Mucosa of rectum (tissue), 2 donors: Measurements from ENCODE around the gene TKTL2.

Source experiments
- H3K27ac ChIP-seq, 2 donors: one replicate each; pipeline ENCODE4 v1.7.0; 2013; ENCODE audit warnings: inconsistent platforms in 2 of 2, low read depth in 2 of 2, low read length in 2 of 2
- H3K27me3 ChIP-seq, 2 donors: one replicate each; pipeline ENCODE4 v1.7.0; 2013; ENCODE audit warnings: low read length in 2 of 2; ENCODE audit not compliant: control insufficient read depth in 2 of 2, insufficient read depth in 2 of 2
- H3K36me3 ChIP-seq, 2 donors: one replicate each; pipeline ENCODE4 v1.7.0; 2013; ENCODE audit warnings: low read length in 2 of 2; ENCODE audit not compliant: control insufficient read depth in 2 of 2, insufficient read depth in 2 of 2
- H3K4me1 ChIP-seq, 2 donors: one replicate each; pipeline ENCODE4 v1.7.0; 2013; ENCODE audit warnings: low read length in 2 of 2, mild to moderate bottlenecking in 1 of 2; ENCODE audit not compliant: control insufficient read depth in 2 of 2, insufficient read depth in 2 of 2
- H3K4me3 ChIP-seq, 2 donors: one replicate each; pipeline ENCODE4 v1.7.0; 2013; ENCODE audit warnings: low read length in 2 of 2
- H3K9ac ChIP-seq, 2 donors: one replicate each; pipeline ENCODE4 v1.7.0; 2013; ENCODE audit warnings: low read length in 2 of 2, low read depth in 1 of 2, mild to moderate bottlenecking in 1 of 2
- H3K9me3 ChIP-seq, 2 donors: one replicate each; pipeline ENCODE4 v1.7.0; 2013; ENCODE audit warnings: low read length in 2 of 2; ENCODE audit not compliant: control insufficient read depth in 2 of 2
- donor health status: healthy.
- donor health status: Normal muscosa, but diverticular disease.

Gene TKTL2

DNA sequence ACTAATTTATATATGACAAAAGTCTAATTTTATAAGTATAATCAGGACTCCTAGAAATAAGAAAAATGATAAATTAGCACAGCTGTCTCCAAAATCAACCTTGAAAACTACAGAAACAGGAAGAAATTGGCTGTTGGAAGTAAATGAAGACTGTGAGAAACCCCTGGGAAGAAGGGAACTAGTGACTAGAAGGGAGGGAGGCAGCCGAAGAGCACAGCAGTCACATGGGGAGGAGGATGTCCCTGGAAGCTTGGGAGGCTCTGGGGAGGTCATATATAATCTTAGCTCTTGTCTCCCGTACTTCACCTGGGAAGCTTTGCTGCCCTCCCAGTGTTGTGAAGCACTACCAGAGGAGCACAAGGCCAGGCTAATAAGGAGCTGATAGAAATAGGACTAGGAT is 12.0 kb upstream of the TKTL2 start:
- H3K36me3 ChIP-seq = no peaks in the 10 kb centered on the region
- no peak overlapping the region for H3K4me3 ChIP-seq
- no peaks in the 10 kb centered on the region for H3K27me3 ChIP-seq
- no peaks in the 10 kb centered on the region for H3K9me3 ChIP-seq
- H3K27ac ChIP-seq = no peak overlapping the region
- peaks cover 0 to 6% of the 10 kb centered on the region in 2 donors for H3K4me1 ChIP-seq
- no peak overlapping the region for H3K9ac ChIP-seq

DNA sequence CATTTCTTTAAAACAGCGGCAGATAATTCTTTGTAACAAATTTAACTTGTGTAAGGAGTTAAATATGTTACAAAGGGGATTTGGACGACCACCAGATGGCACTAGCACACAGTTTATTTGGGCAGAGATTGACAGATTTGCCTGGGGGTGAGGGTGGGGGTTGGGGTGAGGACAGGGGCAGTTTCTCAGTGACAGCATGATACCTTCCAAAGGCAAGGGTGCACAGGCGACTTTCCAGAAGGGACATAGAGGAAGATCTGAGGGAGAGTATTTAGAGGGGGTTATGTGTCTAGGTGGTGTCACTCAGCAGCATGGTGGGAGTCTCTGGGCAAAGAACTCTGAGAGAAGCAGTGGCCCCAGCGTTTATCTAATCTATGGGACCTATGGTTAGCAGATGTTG is 11.4 kb upstream of the TKTL2 start:
- Histone ChIP-seq H3K4me3 (no peak overlapping the region), H3K9me3 (no peaks in the 10 kb centered on the region), H3K9ac (no peak overlapping the region), H3K4me1 (peaks cover 0 to 6% of the 10 kb centered on the region in 2 donors), H3K27me3 (no peaks in the 10 kb centered on the region), H3K27ac (no peak overlapping the region), H3K36me3 (no peaks in the 10 kb centered on the region)

DNA sequence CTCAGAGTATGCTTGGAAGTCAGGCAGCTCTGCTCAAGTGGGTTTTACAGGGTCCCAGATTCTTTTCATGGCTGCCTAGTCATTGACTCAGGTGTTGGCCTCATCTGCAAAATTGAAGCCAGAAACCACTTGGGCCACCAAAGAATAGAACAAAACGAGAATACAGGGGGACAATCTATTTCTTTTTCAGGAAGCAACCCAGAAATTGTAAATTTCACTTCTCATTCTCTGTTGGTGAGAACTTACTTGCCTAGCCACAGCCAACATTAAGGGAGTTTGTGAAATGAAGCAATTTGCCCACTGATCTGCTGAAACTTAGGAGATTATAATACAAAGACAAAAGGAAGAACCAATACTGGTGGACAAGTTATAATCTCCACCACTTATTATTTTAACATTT is 8.6 kb upstream of the TKTL2 start:
- H3K4me3 ChIP-seq = no peak overlapping the region
- no peak overlapping the region for H3K27ac ChIP-seq
- H3K36me3 ChIP-seq = no peaks in the 10 kb centered on the region
- no peak overlapping the region for H3K9ac ChIP-seq
- peaks cover 0 to 6% of the 10 kb centered on the region in 2 donors for H3K4me1 ChIP-seq
- H3K9me3 ChIP-seq = no peaks in the 10 kb centered on the region
- no peaks in the 10 kb centered on the region for H3K27me3 ChIP-seq

DNA sequence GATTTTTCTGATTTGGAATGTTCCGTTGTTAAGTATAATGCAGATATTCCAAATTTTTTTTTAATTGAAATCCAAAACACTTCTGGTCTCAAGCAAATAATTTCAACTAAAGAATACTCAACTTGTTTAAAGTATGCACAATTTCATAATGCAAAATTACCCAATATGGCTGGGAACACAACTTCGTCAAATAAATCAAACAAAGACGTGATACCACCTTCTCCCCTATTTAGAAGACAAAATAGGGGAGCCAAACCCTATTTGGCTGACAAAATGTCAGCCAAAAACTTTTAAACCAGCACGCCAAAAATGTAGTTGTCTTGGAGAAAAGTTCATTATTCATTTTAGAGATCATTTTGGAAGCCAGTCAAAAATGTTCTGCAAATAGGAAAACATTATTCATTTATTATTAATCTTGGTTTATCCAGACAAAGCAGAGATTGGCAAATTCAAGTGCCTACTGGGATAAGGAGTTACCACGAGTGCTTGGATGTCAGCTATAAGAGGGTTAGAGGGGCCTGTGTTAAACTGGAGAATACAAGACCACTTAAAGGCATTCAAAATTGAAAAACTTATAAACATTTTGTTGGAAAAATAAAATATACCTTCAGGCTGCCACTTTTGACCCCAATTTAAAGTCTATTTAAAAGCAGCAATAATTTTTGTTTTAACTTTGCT is 3.3 kb upstream of the TKTL2 start:
- H3K4me1 ChIP-seq = peaks cover 0 to 2% of the 10 kb centered on the region in 2 donors
- H3K27ac ChIP-seq = no peak overlapping the region
- no peaks in the 10 kb centered on the region for H3K27me3 ChIP-seq
- no peaks in the 10 kb centered on the region for H3K36me3 ChIP-seq
- no peak overlapping the region for H3K4me3 ChIP-seq
- no peak overlapping the region for H3K9ac ChIP-seq
- no peaks in the 10 kb centered on the region for H3K9me3 ChIP-seq

DNA sequence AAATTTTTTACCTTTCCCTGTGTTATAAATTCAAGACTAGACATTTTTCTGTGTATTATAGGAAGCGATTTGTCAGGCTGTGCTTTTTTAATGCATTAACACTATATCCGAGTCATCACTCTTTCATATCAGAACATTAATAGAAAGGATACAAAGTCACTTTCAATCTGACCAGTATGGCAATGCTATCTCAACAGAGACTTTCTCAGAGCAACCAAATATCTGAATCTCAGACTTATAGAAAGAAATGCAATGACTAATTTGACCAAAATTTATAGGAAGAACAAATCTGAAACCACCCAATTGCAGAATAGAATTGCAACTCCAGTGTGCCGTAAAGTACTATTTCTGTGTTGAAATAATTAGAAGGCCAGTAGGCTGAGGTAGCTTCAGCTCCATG is 473 bp upstream of the TKTL2 start:
- no peaks in the 10 kb centered on the region for H3K36me3 ChIP-seq
- H3K9me3 ChIP-seq = no peaks in the 10 kb centered on the region
- H3K4me1 ChIP-seq = no peaks in the 10 kb centered on the region
- H3K9ac ChIP-seq = no peak overlapping the region
- no peaks in the 10 kb centered on the region for H3K27me3 ChIP-seq
- no peak overlapping the region for H3K27ac ChIP-seq
- H3K4me3 ChIP-seq = no peak overlapping the region

DNA sequence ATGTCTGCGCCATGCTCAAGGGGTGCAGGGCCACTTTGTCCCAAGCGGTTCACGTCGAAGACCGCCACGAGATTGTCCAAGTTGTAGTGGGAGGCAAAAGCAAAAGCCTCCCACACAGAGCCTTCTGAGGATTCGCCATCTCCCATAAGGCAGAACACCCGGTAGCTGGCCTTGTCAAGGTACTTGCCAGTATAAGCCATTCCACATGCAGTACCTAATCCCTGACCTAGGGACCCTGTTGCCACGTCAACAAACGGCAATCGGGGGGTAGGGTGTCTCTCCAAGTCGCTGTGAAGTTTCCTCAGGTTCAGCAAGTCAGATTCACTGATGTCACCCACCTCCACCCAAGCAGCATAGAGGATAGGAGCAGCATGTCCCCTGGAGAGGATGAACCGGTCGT is 424 bp downstream of the TKTL2 start:
- Histone ChIP-seq H3K4me3 (no peak overlapping the region), H3K36me3 (no peaks in the 10 kb centered on the region), H3K9me3 (no peaks in the 10 kb centered on the region), H3K27me3 (no peaks in the 10 kb centered on the region), H3K9ac (no peak overlapping the region), H3K4me1 (no peaks in the 10 kb centered on the region), H3K27ac (no peak overlapping the region)

DNA sequence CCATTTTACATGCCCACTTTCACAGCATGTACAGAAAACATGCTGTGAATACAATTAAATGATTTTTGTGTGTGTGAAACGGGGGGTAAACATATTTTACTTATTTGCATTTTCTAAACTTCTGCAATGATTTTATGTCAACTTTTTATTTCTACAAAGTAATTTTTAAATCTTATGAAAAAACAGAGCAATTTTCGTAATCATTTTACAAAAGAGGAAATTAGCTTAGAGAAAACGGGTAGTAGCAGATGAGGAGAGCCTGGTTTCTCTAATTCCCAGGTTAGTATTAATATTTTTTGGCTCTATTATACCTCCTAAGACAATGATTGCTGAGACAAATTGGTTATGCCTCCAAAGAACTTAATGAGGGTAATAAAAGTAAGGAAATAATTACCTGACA is 3.2 kb downstream of the TKTL2 start:
- no peaks in the 10 kb centered on the region for H3K36me3 ChIP-seq
- H3K9me3 ChIP-seq = no peaks in the 10 kb centered on the region
- H3K4me3 ChIP-seq = no peak overlapping the region
- H3K9ac ChIP-seq = no peak overlapping the region
- H3K27ac ChIP-seq = no peak overlapping the region
- H3K4me1 ChIP-seq = no peaks in the 10 kb centered on the region
- no peaks in the 10 kb centered on the region for H3K27me3 ChIP-seq

DNA sequence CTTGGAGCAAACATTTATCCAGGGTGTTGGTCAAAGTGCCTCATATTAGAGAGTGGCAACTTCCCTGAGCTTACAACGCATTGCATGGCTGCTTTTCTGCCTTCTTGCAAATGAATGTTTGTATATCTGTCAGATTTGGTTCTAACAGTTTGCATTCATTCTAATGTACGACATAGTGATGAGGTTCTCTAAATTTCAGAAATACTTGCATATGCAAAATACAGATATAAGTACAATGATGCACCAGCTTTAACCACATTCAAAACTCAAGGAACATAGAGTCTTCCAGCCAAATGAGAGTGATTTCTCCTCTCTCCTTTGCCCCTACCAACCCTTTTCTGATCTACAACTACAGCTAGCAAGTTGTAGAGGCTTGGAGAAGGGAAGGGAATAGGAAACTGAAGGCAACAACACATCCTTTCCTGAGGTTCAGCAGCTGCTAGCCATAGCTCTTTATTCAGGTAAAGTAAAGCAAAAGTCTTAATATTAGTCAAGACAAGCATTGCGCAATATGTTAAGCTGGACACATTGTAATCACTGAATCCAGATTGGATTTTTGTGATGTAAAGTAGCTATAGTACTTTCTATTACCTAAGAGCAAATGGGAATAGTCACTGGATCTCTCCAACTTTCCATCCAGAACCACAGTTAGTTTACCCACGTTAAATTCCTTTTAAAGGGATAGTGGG is 6.3 kb downstream of the TKTL2 start:
- no peaks in the 10 kb centered on the region for H3K27me3 ChIP-seq
- H3K9me3 ChIP-seq = no peaks in the 10 kb centered on the region
- H3K9ac ChIP-seq = no peak overlapping the region
- no peaks in the 10 kb centered on the region for H3K4me1 ChIP-seq
- H3K27ac ChIP-seq = no peak overlapping the region
- H3K36me3 ChIP-seq = no peaks in the 10 kb centered on the region
- H3K4me3 ChIP-seq = no peak overlapping the region

DNA sequence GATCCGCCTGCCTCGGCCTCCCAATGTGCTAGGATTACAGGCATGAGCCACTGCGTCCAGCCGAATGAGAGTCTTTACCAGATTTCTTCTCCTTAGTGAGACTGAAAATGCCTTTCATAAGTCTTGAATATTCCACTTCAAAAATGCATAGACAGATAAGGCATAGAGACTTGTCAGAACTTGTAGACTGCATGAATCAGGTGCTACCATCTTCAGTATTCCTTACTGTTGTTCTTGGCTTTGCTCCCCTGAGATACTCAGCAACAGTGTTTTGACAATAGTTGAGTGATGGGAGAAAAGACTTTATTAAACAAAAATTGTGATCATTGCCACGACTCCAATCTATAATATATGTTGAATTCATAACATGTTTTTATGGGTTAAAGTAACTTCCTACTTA is 11.0 kb downstream of the TKTL2 start:
- Histone ChIP-seq H3K36me3 (no peaks in the 10 kb centered on the region), H3K9me3 (no peaks in the 10 kb centered on the region), H3K4me3 (no peak overlapping the region), H3K9ac (no peak overlapping the region), H3K27ac (no peak overlapping the region), H3K4me1 (no peaks in the 10 kb centered on the region), H3K27me3 (no peaks in the 10 kb centered on the region)

DNA sequence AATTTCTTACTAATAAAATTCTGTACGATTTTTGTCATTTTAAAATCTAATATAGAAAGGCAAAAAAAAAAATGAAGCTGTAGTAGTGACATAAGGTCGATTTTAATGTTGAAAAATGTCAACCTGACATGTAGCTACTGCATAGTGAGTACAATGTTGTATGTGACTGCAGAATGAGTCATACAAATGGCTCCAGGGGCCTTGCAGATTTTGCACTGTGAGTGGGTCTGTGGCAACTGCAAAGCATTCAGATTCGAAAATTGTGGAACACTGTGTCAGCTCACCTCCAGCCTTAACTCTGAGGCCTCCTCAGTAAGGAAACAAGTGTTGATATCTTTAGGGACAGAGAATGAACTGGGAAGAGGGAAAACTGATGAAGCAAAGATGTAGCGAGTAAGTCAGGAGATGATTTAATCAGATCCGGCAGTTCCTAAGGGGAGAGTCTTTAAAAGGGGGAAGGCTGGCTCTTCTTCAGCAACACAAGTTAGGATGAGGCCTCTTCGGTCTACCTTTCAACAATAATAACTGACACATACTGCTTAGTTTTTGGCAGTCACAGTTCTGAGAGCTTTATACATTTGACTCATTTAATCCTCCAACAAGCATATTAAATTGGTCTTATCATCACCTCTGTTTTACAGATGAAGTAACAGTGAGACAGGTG is 24.9 kb downstream of the TKTL2 start:
- no peaks in the 10 kb centered on the region for H3K9me3 ChIP-seq
- H3K27me3 ChIP-seq = no peaks in the 10 kb centered on the region
- no peaks in the 10 kb centered on the region for H3K36me3 ChIP-seq
- no peak overlapping the region for H3K9ac ChIP-seq
- no peaks in the 10 kb centered on the region for H3K4me1 ChIP-seq
- H3K4me3 ChIP-seq = no peak overlapping the region
- H3K27ac ChIP-seq = no peak overlapping the region
